Neuron (in vitro differentiated cells): ENCODE results near the gene GTF2IRD1.
"Not testable (repeated sequence)": the region's sequence is repeated elsewhere in the genome, so short reads cannot be mapped to it uniquely, and the experiment has no call there.

Source experiments
- H2AFZ ChIP-seq: one replicate; pipeline ENCODE4 v1.6.1; 2013; ENCODE audit warnings: low read depth, mild to moderate bottlenecking, inconsistent platforms, low read length, moderate library complexity
- H3K27me3 ChIP-seq: one replicate; pipeline ENCODE4 v1.6.1; 2013; ENCODE audit warnings: low read length; ENCODE audit not compliant: insufficient read depth
- H3K36me3 ChIP-seq: one replicate; pipeline ENCODE4 v1.6.1; 2013; ENCODE audit warnings: low read length; ENCODE audit not compliant: insufficient read depth
- H3K4me1 ChIP-seq: one replicate; pipeline ENCODE4 v1.6.1; 2013; ENCODE audit warnings: low read length; ENCODE audit not compliant: insufficient read depth
- H3K4me3 ChIP-seq: 2 replicates; pipeline ENCODE4 v1.5.1; 2013; ENCODE audit warnings: mild to moderate bottlenecking, low read length, moderate library complexity
- H3K9me3 ChIP-seq: one replicate; pipeline ENCODE4 v1.6.1; 2013; ENCODE audit warnings: low read length

Gene GTF2IRD1

DNA sequence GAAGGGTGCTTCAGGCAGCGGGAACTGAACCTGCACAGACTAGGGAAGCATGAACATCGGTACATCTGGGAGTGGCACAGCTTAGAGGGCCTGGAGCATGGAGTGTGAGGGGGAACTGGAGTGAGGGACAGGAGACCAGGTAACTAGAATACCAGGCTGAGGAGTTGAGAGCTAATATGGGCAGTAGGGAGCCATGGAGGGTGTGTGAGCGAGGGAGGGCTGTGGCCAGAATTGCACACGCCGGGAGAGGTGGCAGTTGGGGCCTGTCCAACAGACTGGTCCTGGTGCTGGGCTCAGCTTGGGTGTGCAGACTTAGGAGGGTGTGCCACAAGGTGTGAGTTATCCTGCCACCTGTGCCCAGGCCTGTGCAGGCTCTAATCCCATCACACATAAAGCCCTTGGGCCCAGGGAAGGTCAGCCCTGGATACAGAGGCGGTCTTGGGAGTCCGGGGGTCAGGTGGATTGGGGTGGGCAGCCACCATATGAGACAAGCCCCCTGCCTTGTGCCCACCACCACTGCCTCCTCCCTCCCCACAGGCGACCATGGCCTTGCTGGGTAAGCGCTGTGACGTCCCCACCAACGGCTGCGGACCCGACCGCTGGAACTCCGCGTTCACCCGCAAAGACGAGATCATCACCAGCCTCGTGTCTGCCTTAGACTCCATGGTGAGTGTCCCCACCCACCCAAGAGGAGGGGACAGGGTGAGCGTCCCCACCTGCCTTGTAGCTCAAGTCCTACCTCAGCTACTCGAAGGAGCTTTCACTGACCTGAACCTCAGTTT lies 54.0 kb downstream of the GTF2IRD1 start:
- peaks cover 14% of the 10 kb centered on the region for H3K36me3 ChIP-seq
- H3K4me3 ChIP-seq = no peak overlapping the region
- no peak overlapping the region for H2AFZ ChIP-seq
- no peaks in the 10 kb centered on the region for H3K9me3 ChIP-seq
- no peaks in the 10 kb centered on the region for H3K27me3 ChIP-seq
- H3K4me1 ChIP-seq = no peaks in the 10 kb centered on the region

DNA sequence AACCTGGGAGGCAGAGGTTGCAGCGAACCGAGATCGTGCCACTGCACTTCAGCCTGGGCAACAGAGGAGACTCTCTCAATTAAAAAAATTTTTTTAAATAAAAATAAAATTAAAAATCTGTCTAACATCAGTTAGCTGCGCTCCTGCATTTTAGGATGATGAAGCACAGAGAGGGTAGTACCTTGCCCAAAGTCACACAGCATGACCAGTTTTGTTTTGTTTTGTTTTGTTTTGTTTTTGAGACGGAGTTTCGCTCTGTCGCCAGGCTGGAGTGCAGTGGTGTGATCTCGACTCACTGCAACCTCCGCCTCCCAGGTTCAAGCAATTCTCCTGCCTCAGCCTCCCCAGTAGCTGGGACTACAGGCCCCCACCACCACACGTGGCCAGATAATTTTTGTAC lies 55.7 kb downstream of the GTF2IRD1 start:
- not testable (repeated sequence) for H3K4me3 ChIP-seq, H3K27me3 ChIP-seq, H2AFZ ChIP-seq, H3K4me1 ChIP-seq, H3K9me3 ChIP-seq
- peaks cover 18% of the 10 kb centered on the region for H3K36me3 ChIP-seq

DNA sequence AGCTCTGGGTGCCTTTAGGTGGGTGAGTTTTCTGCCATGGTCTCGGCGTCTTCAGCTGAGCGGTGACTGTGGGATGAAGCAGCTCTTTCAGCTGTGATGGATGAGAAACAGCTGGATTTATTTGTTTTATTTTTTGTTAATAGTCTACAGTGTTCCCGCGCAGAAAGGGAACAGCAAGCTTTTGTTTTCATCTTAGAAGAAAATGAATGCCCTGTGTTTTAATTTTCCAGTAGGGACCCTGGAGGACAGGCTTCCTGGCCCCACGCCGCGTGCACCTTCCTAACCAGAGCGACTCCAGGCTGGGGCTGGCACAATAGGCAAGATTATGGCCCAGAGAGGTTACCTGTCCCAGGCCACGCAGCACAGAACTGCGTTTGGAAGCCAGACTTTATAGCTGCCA lies 57.6 kb downstream of the GTF2IRD1 start:
- H3K36me3 ChIP-seq = peaks cover 33% of the 10 kb centered on the region
- no peak overlapping the region for H2AFZ ChIP-seq

DNA sequence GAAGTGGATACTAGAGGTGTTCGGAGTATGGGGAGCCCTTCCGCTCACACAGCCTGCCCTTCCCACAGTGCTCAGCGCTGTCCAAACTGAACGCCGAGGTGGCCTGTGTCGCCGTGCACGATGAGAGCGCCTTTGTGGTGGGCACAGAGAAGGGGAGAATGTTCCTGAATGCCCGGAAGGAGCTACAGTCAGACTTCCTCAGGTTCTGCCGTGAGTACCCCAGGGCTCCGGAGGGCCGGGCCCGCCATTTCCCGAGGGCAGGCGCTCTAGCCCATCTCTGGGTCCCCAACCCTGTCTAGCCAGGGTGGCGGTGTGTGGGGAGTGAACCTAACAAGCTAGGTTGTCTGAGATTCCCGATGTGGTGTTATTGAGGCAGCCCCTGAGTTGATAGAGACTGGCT lies 59.1 kb downstream of the GTF2IRD1 start:
- Histone ChIP-seq H3K36me3 (peaks cover 40% of the 10 kb centered on the region), H3K27me3 (no peaks in the 10 kb centered on the region), H3K4me3 (no peak overlapping the region), H2AFZ (no peak overlapping the region), H3K9me3 (no peaks in the 10 kb centered on the region), H3K4me1 (no peaks in the 10 kb centered on the region)

More for the DNA sequence above, 57.6 kb downstream of the GTF2IRD1 start:
- no peaks in the 10 kb centered on the region for H3K9me3 ChIP-seq
- no peaks in the 10 kb centered on the region for H3K4me1 ChIP-seq
- H3K27me3 ChIP-seq = no peaks in the 10 kb centered on the region
- H3K4me3 ChIP-seq = no peak overlapping the region

DNA sequence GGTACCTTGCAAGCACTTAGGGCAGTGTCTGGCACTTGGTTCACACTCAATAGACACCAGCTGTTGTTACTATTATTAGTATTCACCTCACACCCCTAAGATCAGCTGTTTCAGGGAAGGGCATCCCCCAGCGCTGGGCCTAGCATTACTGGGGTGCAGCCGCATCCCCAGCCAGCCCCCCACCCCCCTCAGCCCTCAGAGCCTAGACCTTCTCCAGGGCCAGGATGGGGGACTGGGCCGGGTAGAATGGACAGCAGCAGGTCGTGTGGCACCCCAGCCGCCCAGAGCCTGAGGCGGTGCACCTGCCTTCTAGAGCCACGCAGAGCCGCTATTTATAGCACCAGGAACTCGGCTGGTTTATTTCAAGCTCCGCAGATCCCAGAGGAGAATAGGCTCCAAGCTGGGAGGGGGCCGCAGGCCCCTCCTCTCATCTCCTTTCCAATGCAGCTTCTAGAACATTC lies 60.5 kb downstream of the GTF2IRD1 start:
- Histone ChIP-seq H3K4me1 (no peaks in the 10 kb centered on the region), H2AFZ (no peak overlapping the region), H3K9me3 (peaks cover 5% of the 10 kb centered on the region), H3K36me3 (peaks cover 51% of the 10 kb centered on the region), H3K27me3 (no peaks in the 10 kb centered on the region), H3K4me3 (no peak overlapping the region)

DNA sequence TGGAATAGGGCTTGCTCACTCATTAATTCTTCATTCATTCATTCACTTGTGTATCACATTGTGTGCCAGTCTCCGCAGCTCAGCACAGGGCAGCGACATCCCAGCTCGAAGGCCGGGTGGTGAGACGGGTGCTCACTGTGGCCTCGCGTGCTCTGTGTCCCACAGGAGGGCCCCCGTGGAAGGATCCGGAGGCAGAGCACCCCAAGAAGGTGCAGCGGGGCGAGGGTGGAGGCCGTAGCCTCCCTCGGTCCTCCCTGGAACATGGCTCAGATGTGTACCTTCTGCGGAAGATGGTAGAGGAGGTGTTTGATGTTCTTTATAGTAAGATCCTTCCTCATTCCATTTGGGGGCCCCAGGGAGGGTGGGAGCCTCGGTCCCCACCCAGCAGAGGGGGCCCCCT lies 61.6 kb downstream of the GTF2IRD1 start:
- Histone ChIP-seq H3K4me1 (no peaks in the 10 kb centered on the region), H3K4me3 (no peak overlapping the region), H3K36me3 (peaks cover 61% of the 10 kb centered on the region), H3K27me3 (no peaks in the 10 kb centered on the region), H2AFZ (no peak overlapping the region), H3K9me3 (peaks cover 13% of the 10 kb centered on the region)

DNA sequence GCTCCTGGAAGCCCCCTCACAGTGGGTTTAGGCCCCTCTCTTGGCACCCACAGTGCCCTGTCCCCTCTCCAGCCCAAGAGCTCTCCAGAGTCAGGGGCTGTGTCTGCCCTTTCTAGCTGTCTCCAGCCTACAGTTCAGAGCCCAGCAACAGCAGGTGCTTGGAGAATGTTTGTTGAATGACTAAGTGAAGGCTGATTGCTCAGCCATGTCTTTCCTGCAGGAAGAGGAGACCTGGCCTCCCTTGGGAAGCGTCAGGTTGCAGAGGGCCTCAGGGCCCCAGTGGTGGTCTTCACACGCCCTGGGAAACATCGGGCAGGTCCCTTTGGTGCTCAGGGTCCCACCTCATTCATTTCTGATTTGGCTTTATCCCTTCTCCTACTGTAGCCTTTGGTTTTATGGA lies 62.5 kb downstream of the GTF2IRD1 start:
- Histone ChIP-seq H2AFZ (no peak overlapping the region), H3K4me3 (no peak overlapping the region), H3K4me1 (no peaks in the 10 kb centered on the region), H3K27me3 (no peaks in the 10 kb centered on the region), H3K36me3 (peaks cover 67% of the 10 kb centered on the region), H3K9me3 (peaks cover 20% of the 10 kb centered on the region)

DNA sequence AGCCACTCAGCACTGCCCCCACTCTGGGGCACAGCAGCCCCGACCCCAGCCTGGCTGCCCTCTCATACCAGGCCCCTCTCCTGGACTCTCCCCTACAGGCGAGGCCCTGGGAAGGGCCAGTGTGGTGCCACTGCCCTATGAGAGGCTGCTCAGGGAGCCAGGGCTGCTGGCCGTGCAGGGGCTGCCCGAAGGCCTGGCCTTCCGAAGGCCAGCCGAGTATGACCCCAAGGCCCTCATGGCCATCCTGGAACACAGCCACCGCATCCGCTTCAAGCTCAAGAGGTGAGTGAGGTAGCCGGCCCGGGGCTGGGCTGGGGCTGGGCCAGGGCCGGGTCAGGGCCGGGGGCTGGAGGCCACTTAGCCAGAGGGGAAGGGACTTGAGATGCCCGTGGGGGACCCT lies 64.3 kb downstream of the GTF2IRD1 start:
- no peak overlapping the region for H3K4me3 ChIP-seq
- H3K36me3 ChIP-seq = peaks cover 68% of the 10 kb centered on the region
- H3K9me3 ChIP-seq = peaks cover 22% of the 10 kb centered on the region

DNA sequence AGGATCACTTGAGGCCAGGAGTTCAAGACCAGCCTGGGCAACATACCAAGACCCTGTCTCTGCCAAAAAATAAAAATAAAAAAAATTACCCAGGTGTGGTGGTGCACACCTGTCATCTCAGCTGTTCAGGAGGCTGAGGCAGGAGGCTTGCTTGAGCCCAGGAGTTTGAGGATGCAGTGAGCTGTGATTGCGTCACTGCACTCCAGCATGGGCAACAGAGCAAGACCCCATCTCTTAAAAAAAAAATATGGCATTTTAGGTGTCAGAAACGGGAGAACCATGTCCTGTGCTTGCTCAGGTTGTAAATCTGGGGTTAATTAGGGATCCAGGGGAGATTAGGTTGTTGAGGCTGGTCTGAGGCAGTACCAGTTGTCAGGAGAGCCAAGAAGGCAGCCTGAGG lies 64.9 kb downstream of the GTF2IRD1 start:
- no peak overlapping the region for H3K4me3 ChIP-seq
- H3K27me3 ChIP-seq = no peaks in the 10 kb centered on the region
- no peak overlapping the region for H2AFZ ChIP-seq
- peaks cover 70% of the 10 kb centered on the region for H3K36me3 ChIP-seq
- H3K4me1 ChIP-seq = no peaks in the 10 kb centered on the region
- H3K9me3 ChIP-seq = peaks cover 22% of the 10 kb centered on the region

More for the DNA sequence above, 64.3 kb downstream of the GTF2IRD1 start:
- no peak overlapping the region for H2AFZ ChIP-seq
- no peaks in the 10 kb centered on the region for H3K4me1 ChIP-seq
- no peaks in the 10 kb centered on the region for H3K27me3 ChIP-seq

DNA sequence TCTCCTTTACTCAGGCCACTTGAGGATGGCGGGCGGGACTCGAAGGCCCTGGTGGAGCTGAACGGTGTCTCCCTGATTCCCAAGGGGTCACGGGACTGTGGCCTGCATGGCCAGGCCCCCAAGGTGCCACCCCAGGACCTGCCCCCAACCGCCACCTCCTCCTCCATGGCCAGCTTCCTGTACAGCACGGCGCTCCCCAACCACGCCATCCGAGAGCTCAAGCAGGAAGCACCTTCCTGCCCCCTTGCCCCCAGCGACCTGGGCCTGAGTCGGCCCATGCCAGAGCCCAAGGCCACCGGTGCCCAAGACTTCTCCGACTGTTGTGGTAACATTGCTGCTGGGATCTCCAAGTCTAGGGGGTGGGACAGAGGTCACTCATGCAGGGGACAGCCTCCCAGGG lies 65.7 kb downstream of the GTF2IRD1 start:
- Histone ChIP-seq H3K36me3 (peaks cover 70% of the 10 kb centered on the region), H3K4me1 (no peaks in the 10 kb centered on the region), H3K27me3 (no peaks in the 10 kb centered on the region), H3K4me3 (no peak overlapping the region), H2AFZ (no peak overlapping the region), H3K9me3 (peaks cover 22% of the 10 kb centered on the region)

DNA sequence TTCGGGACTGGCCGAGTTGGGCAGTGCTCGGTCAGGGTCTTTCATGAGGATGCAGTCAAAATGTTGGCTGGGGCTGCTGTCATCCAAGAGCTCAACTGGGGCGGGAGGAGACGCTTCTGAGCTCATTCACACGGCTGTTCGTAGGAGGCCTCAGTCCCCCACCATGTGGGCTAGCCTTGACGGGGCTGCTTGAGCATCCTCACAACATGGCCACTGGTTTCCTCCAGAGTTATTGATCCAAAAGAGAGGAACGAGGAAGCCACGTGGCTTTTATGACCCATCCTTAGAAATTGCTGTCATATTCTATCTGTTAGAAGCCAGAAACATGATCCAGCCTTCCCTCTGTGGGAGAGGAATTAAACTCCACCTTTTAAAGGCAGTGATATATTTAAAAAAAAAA lies 68.1 kb downstream of the GTF2IRD1 start:
- Histone ChIP-seq H3K4me1 (no peaks in the 10 kb centered on the region), H3K9me3 (peaks cover 22% of the 10 kb centered on the region), H2AFZ (no peak overlapping the region), H3K36me3 (peaks cover 63% of the 10 kb centered on the region), H3K27me3 (no peaks in the 10 kb centered on the region), H3K4me3 (no peak overlapping the region)

DNA sequence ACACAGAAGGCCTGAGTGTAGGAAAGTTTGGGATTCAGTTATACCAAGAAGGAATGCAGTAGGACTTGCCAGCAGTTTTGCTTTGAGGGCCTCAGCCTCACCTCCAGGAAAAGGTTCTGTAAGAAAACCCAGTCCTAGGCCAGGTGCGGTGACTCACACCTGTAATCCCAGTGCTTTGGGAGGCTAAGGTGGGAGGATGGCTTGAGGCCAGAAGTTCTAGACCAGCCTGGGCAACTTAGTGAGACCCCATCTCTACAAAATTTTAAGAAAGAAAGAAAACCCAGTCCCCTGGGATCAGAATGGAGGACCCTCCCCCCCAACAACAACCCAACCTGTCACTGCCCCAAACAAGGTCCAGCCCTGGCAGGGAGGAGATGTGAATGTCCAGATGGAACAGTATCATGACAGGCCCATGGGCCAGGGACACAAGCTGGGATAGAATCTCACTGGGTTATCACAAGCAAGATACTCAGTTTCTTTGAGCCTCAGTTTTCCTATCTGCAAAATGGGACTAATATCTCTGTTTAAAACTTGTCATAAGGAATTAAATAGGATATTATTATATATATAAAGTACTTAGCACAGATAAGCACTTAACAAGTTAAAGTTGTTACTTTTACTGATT lies 68.7 kb downstream of the GTF2IRD1 start:
- H3K36me3 ChIP-seq = peaks cover 63% of the 10 kb centered on the region
- no peaks in the 10 kb centered on the region for H3K4me1 ChIP-seq
- peaks cover 22% of the 10 kb centered on the region for H3K9me3 ChIP-seq
- H3K4me3 ChIP-seq = no peak overlapping the region
- no peak overlapping the region for H2AFZ ChIP-seq
- no peaks in the 10 kb centered on the region for H3K27me3 ChIP-seq

DNA sequence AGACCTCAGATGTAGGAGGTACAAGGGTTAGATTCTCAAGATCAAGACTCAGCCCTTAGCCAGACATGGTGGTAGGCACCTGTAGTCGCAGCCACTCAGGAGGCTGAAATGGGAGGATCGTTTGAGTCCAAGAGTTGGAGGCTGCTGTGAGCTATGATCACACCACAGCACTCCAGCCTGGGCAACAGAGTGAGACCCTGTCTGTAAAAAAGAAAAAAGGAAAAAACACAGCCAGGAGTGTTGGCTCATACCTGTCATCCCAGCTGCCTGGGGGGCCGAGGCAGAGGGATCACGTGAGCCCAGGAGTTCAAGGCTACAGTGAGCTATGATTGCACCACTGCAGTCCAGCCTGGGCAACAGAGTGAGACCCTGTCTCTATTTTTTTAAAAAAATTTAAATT lies 69.3 kb downstream of the GTF2IRD1 start:
- Histone ChIP-seq H3K36me3 (peaks cover 58% of the 10 kb centered on the region), H2AFZ (no peak overlapping the region), H3K27me3 (no peaks in the 10 kb centered on the region), H3K4me1 (no peaks in the 10 kb centered on the region), H3K4me3 (no peak overlapping the region), H3K9me3 (peaks cover 22% of the 10 kb centered on the region)
